Measurements from ENCODE around the gene CEP85L.

CEP85L gene

GRCh38 chr6:118577972-118578371 lies 73.4 kb downstream of the CEP85L start:
- no peak for DNase-seq (ENCODE audit: low spot score)

- no peak for DNase-seq (ENCODE audit: low spot score)
Measured at GRCh38 chr6:118574051-118574865, 77.1 kb downstream of the CEP85L start.

- no peak for DNase-seq (ENCODE audit: low spot score)
Measured at GRCh38 chr6:118571121-118571520, 80.3 kb downstream of the CEP85L start.

- DNase-seq (ENCODE audit: low spot score), result no peak
Measured at GRCh38 chr6:118569498-118569897, 81.9 kb downstream of the CEP85L start.

- DNase-seq (ENCODE audit: low spot score), result no peak
Measured at GRCh38 chr6:118567974-118568373, 83.4 kb downstream of the CEP85L start.

- DNase-seq (ENCODE audit: low spot score), result no peak
Measured at GRCh38 chr6:118565311-118565960, 86.0 kb downstream of the CEP85L start.

- peak; percentile 79 for DNase-seq (ENCODE audit: low spot score)
Measured at GRCh38 chr6:118562959-118563358, 88.4 kb downstream of the CEP85L start.

- no peak for DNase-seq (ENCODE audit: low spot score)
Measured at GRCh38 chr6:118562248-118562647, 89.1 kb downstream of the CEP85L start.

- no peak for DNase-seq (ENCODE audit: low spot score)
Measured at GRCh38 chr6:118559659-118560058, 91.7 kb downstream of the CEP85L start.

GRCh38 chr6:118558464-118559217 lies 92.8 kb downstream of the CEP85L start:
- no peak for DNase-seq (ENCODE audit: low spot score)

GRCh38 chr6:118554698-118555097 lies 96.7 kb downstream of the CEP85L start:
- DNase-seq (ENCODE audit: low spot score), result no peak

GRCh38 chr6:118553132-118553531 lies 98.3 kb downstream of the CEP85L start:
- no peak for DNase-seq (ENCODE audit: low spot score)

GRCh38 chr6:118551063-118552053 lies 100.0 kb downstream of the CEP85L start:
- DNase-seq (ENCODE audit: low spot score), result peak; percentile 30

GRCh38 chr6:118548613-118549012 lies 102.8 kb downstream of the CEP85L start:
- DNase-seq (ENCODE audit: low spot score), result no peak

GRCh38 chr6:118548136-118548535 lies 103.3 kb downstream of the CEP85L start, which contains the start of gene PLN:
Gene PLN (plus strand): TSS chr6:118548296. CDS start chr6:118558922, 10,626 bp downstream.
- DNase-seq (ENCODE audit: low spot score), result peak; percentile 25

- DNase-seq (ENCODE audit: low spot score), result no peak
Measured at GRCh38 chr6:118546880-118547218, 104.5 kb downstream of the CEP85L start.

GRCh38 chr6:118546164-118546879 lies 105.1 kb downstream of the CEP85L start:
- no peak for DNase-seq (ENCODE audit: low spot score)

GRCh38 chr6:118544105-118544504 lies 107.3 kb downstream of the CEP85L start:
- no peak for DNase-seq (ENCODE audit: low spot score)

GRCh38 chr6:118542184-118542952 lies 109.0 kb downstream of the CEP85L start:
- DNase-seq (ENCODE audit: low spot score), result no peak

- DNase-seq (ENCODE audit: low spot score), result no peak
Measured at GRCh38 chr6:118537574-118537973, 113.8 kb downstream of the CEP85L start.

All from COLO829 (cell line).